Neural crest cell (in vitro differentiated cells): ENCODE data around the gene CCDC71L. TPM values are rescaled to one million over a fixed set of nuclear protein-coding genes. Genes with fewer than 3 reads are reported as not detected.

Experiments
- DNase-seq: peaks from one replicate; pipeline ENCODE4 v3.0.0; 2021; ENCODE audit warnings: low read depth, mixed read lengths, low spot score
- H3K27ac Mint-ChIP-seq: one replicate; pipeline ENCODE4 v1.8.0; 2021; ENCODE audit warnings: mild to moderate bottlenecking, mixed read lengths; ENCODE audit not compliant: unreplicated experiment
- H3K27me3 Mint-ChIP-seq: 2 replicates; pipeline ENCODE4 v1.8.0; 2021; ENCODE audit warnings: low read depth, mild to moderate bottlenecking, mixed read lengths
- H3K36me3 Mint-ChIP-seq: 2 replicates; pipeline ENCODE4 v1.8.0; 2021; ENCODE audit warnings: low read depth, mild to moderate bottlenecking, mixed read lengths
- H3K4me1 Mint-ChIP-seq: 2 replicates; pipeline ENCODE4 v1.8.0; 2021; ENCODE audit warnings: mixed read lengths
- H3K4me3 Mint-ChIP-seq: one replicate; pipeline ENCODE4 v1.8.0; 2021; ENCODE audit warnings: mild to moderate bottlenecking, mixed read lengths
- H3K9me3 Mint-ChIP-seq: 2 replicates; pipeline ENCODE4 v1.8.0; 2021; ENCODE audit warnings: mixed read lengths
- CTCF ChIP-seq: fragments of 200-600 bp; sonication (generic); conservative IDR thresholded peaks from 2 replicates; pipeline ENCODE4 v1.5.0; 2021; ENCODE audit warnings: antibody characterized with exemption, mild to moderate bottlenecking
- total RNA-seq: library from RNA; stranded (reverse); gene quantifications from 2 replicates; pipeline ENCODE4 v1.2.1, GENCODE V29; 2021

Gene CCDC71L
- total RNA-seq, 1 donor from 2014 or later: 18.5 TPM

GRCh38 chr7:106653488-106653887 lies 7.5 kb downstream of the CCDC71L start:
- no peak for DNase-seq
- Mint-ChIP-seq H3K27me3 (no peaks in the 10 kb centered on the region), H3K9me3 (no peaks in the 10 kb centered on the region), H3K4me1 (peaks cover 8% of the 10 kb centered on the region), H3K4me3 (no peak overlapping the region), H3K36me3 (no peaks in the 10 kb centered on the region), H3K27ac (no peak overlapping the region)
- TF ChIP-seq CTCF: no peak

DNA sequence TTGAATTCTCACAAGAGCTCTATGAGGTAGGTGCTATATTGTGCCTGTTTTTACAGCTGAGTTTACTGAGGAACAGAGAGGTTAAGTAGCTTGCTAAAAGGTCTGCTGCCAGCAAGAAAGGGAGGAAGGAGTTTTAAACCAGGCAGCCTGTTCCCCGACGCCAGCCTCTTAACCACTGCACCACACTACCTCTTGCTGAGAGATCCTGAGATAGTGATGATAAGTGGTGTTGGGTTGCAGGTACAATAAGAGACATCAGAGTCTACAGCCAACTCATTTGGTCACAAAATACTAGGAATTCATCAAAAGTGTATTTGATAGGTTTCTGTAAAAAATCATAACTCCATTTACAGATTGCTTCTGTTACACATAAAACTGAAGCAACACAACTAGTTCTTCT lies 8.0 kb downstream of the CCDC71L start:
- H3K27ac Mint-ChIP-seq: no peak overlapping the region

GRCh38 chr7:106652092-106652491 lies 8.9 kb downstream of the CCDC71L start:
- Mint-ChIP-seq H3K9me3 (no peaks in the 10 kb centered on the region), H3K36me3 (no peaks in the 10 kb centered on the region), H3K27me3 (no peaks in the 10 kb centered on the region), H3K4me3 (no peak overlapping the region), H3K27ac (no peak overlapping the region), H3K4me1 (peaks cover 1% of the 10 kb centered on the region)
- TF ChIP-seq CTCF: no peak
- no peak for DNase-seq

More for the DNA sequence above, 8.0 kb downstream of the CCDC71L start:
- no peak for TF ChIP-seq CTCF
- H3K27me3 Mint-ChIP-seq: no peaks in the 10 kb centered on the region
- no peaks in the 10 kb centered on the region for H3K9me3 Mint-ChIP-seq
- no peak overlapping the region for H3K4me3 Mint-ChIP-seq
- H3K36me3 Mint-ChIP-seq: no peaks in the 10 kb centered on the region
- H3K4me1 Mint-ChIP-seq: peaks cover 4% of the 10 kb centered on the region
- DNase-seq: no peak

- no peaks in the 10 kb centered on the region for H3K27me3 Mint-ChIP-seq
These were observed 14.7 kb downstream of the CCDC71L start for GRCh38 chr7:106646256-106646655.

DNA sequence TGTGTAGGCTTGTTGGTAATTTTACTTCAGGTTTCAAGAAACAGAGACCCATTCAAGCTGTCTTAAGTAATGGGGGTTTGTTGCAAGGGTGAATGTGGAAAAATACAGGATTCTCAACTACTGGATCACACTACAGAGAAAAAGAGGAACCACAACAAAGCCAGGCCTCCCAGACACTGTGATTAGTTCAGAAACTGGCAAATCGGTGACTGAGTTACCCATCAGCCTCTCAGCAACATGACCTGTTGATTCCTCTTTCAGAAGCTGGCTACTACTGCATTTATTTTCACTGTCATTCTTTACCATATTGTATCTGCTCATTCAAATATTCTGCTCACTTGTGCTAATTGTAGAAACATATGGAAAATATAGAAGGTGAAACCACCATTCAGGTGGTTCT lies 16.0 kb downstream of the CCDC71L start:
- no peak for TF ChIP-seq CTCF
- H3K4me1 Mint-ChIP-seq: no peaks in the 10 kb centered on the region
- no peaks in the 10 kb centered on the region for H3K36me3 Mint-ChIP-seq
- H3K4me3 Mint-ChIP-seq: no peak overlapping the region
- H3K9me3 Mint-ChIP-seq: no peaks in the 10 kb centered on the region
- H3K27me3 Mint-ChIP-seq: no peaks in the 10 kb centered on the region
- DNase-seq: no peak
- H3K27ac Mint-ChIP-seq: no peak overlapping the region

More at GRCh38 chr7:106646256-106646655, 14.7 kb downstream of the CCDC71L start:
- Mint-ChIP-seq H3K4me1 (no peaks in the 10 kb centered on the region), H3K27ac (no peak overlapping the region), H3K4me3 (no peak overlapping the region), H3K36me3 (no peaks in the 10 kb centered on the region), H3K9me3 (no peaks in the 10 kb centered on the region)
- no peak for DNase-seq
- TF ChIP-seq CTCF: no peak
